LNCaP clone FGC (cell line): ENCODE measurements around the gene PRPSAP1.

Source experiments
- DNase-seq: peaks from one replicate; pipeline ENCODE4 v3.0.0-alpha.2; 2011; ENCODE audit warnings: low read depth
- H3K4me3 ChIP-seq: 2 replicates; pipeline ENCODE4 v1.5.1; 2011; ENCODE audit warnings: mild to moderate bottlenecking, low read depth, low read length, control low read depth
- TF ChIP-seq, protein P1 (sequence below): IDR thresholded peaks from 2 replicates; pipeline ENCODE4 v1.5.1; 2012; ENCODE audit warnings: mild to moderate bottlenecking; ENCODE audit not compliant: control insufficient read depth, insufficient read depth; ENCODE audit errors: extremely low read depth

Gene PRPSAP1

DNA sequence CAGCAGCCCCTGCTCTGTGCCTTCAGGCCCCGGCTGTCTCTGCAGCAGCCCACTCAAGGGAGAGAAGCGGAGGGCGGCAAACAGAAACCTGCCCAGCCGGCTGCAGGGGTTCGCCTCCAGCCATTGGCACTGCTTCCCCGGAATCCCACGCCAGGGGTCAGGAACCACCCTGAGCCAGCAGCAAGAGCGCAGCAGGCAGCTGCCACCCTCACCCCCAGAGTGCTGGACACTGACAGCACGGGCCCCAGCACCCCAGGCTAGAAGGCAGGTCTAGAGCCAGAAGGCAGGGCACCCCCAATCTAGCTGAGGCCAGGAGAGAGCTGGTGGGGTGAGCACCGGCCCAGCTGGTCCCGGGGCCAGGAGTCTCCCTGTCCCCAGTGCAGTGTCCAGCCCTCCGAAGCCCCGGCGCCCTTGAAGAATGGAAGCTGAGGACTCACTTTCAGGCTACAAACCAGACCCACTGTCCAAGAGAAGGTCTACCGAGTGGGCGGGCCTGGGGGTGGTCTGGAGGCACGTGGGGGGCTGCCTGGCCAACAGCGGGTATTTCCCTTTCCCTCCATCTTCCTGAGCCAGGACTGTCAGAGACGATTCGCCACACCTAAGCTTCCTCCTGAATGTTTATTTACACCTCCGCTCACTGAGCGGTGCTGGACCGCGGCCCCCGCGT is 80.1 kb downstream of the PRPSAP1 start:
- H3K4me3 ChIP-seq = no peak overlapping the region
- DNase-seq = no peak
- TF ChIP-seq, protein P1, sequence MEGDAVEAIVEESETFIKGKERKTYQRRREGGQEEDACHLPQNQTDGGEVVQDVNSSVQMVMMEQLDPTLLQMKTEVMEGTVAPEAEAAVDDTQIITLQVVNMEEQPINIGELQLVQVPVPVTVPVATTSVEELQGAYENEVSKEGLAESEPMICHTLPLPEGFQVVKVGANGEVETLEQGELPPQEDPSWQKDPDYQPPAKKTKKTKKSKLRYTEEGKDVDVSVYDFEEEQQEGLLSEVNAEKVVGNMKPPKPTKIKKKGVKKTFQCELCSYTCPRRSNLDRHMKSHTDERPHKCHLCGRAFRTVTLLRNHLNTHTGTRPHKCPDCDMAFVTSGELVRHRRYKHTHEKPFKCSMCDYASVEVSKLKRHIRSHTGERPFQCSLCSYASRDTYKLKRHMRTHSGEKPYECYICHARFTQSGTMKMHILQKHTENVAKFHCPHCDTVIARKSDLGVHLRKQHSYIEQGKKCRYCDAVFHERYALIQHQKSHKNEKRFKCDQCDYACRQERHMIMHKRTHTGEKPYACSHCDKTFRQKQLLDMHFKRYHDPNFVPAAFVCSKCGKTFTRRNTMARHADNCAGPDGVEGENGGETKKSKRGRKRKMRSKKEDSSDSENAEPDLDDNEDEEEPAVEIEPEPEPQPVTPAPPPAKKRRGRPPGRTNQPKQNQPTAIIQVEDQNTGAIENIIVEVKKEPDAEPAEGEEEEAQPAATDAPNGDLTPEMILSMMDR = no peak

DNA sequence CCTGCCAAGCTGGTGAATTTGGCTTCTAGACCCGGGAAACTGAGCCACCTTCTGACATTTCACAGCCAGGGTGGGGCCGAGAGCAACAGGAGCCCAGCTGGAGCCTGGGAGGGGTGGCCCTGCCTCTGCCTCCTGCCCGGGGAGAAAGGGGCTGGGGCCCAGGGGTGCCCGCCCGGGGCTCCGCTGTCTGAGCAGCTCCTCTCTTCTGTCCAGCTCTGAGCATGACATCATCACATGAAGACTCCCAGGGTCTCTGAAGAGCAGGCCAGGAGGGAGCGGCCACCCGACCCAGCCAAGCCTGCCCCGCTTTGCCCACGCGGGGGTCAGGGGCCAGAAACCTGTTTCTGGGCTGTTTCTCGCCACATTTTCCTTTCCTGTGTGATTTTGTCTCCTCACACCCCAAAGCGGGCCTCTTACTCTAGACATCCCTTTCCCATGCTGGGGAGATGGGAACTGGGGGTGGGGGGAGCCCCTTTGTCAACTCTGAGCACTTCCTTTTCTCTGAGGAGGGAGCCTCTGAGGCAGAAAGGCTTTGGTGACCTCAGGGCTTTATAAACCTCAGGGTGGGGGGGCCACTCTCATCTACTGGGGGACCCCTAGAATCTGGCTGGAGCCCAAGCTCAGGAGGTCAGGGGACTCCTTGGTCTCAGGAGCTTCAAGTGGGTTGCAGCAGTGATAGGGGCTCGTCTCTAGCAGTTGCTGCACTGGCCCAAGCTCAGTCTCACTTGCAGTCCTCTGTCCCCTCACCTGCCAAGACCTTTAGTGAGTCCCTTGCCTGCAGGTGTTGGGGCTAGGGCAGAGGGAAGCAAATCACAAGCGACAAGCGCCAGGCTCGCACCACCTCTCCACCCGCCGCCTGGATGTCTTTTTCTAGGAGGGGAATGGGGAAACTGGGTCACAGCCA is 80.9 kb downstream of the PRPSAP1 start:
- no peak for DNase-seq
- no peak overlapping the region for H3K4me3 ChIP-seq
- TF ChIP-seq, protein P1 = no peak

DNA sequence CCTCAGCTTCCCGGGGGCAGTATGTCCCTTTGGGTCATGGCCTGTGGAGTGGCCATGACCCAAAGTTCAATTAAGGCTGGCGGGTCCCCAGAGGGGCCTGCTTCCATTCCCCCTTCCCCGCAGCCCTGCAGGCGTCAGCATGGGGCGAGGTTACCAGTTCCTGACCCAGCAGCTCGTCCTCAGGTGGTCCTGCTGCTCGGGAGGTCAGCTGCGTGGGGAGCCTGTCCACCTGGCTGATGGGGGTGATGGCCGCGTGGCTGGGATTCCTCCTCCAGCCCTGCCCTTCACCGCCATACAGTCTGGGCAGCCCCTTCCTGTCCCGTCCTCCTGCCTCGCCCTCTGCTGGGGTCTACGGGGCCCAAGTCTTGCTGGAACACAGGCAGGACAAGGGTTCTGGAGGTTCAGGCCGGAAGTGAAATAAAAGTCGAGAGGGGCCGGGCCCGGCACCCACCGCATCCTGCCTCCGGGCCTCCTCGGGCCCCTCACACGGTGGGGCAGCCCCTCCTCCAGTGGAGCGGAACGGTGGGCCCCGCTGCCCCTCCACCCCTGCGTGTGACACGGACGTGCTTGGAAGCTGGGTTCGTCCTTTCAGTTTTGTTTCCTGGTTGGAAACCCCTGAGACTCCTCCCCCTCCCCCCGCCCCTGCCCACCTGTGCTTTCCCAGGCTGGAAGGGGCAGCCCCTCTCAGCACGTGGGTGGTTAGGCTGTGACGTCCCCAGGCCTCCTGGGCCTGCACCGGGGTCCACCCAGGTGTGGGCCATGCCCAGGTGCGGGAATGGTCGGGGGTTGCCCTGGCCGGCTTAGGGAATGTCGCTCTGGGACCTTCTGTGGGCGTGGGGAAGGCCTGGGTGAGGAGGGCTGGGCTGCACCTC is 81.8 kb downstream of the PRPSAP1 start:
- DNase-seq = no peak
- TF ChIP-seq, protein P1 = no peak
- H3K4me3 ChIP-seq = no peak overlapping the region

DNA sequence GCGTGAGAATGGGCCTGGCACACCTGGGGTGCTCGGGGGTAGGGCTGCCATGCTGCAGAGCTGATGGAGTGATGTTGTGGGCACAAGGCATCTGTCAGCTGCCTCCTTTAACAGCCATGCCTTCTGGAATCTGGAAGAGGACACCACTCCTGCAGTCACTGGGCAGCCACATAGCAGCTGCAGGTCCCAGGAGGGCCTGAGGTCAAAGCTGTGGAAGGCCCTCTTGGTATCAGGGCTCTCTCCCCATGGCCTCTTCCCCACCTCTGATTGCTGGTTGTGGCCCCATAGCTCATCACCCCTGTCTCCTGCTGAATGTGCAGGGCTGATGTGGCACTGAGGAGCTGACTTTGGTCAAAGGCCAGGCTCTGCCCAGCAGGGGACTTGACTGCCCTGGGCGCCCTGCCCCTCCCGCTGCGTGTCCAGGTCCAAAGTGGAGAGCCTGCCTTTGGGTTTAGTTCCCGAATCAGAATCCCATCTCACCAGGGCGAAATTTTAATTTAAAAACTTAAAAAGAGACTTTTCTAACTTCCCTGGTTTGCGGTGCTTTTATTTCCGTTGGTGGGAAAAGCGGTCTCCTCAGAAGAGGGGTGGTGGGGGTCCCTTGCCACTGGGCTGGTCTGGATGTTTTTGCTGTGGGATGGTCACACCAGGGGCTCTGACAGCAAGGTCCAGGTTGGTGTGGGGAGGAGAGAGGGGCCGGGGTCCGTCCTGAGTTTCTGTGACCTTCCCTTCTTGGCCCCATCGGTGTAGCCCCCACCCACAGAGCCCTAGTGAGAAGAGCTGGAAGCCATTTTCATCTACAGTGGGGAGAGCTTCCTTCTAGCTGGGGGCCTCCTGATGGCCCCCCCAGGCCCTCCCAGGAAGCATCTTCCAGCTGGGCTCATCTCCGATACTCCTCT is 82.7 kb downstream of the PRPSAP1 start:
- TF ChIP-seq, protein P1 = no peak
- H3K4me3 ChIP-seq = no peak overlapping the region
- DNase-seq = no peak

DNA sequence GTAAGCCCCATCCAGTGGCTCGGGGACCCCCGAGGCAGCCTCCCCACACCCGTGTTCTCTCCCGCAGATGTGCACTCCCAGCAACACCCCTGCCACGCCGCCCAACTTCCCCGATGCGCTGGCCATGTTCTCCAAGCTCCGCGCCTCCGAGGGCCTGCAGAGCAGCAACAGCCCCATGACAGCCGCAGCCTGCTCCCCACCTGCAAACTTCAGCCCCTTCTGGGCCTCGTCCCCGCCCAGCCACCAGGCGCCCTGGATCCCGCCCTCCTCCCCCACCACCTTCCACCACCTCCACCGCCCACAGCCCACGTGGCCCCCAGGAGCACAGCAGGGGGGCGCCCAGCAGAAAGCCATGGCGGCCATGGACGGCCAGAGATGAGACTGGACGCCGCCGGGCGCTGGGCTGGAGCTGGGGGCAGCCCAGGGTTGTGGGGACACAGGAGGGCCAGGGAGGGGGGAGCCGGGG is 83.6 kb downstream of the PRPSAP1 start:
- DNase-seq = no peak
- H3K4me3 ChIP-seq = no peak overlapping the region
- TF ChIP-seq, protein P1 = no peak
